A673 (cell line): Measurements from ENCODE around the gene SARS1.

Source experiments
- CTCF ChIP-seq: fragments of 300-800, 200-600 bp; sonication (generic); conservative IDR thresholded peaks from 2 replicates; pipeline ENCODE4 v1.5.1; 2017; ENCODE audit warnings: low read depth, mild to moderate bottlenecking, antibody characterized with exemption, low read length, moderate library complexity, mixed read lengths
- EZH2 ChIP-seq: fragments of 200-600 bp; sonication (generic); IDR thresholded peaks from 2 replicates; pipeline ENCODE4 v1.6.1; 2017; ENCODE audit warnings: borderline replicate concordance, low read depth, mild to moderate bottlenecking, mixed read lengths, antibody characterized with exemption, low read length; ENCODE audit not compliant: poor library complexity, severe bottlenecking

GRCh38 chr1:109255097-109255651, 41.5 kb downstream of the SARS1 start:
- no peak for TF ChIP-seq CTCF
- no peak for TF ChIP-seq EZH2
